HG03066 (cell line): ENCODE results near the gene ILK.

Experiments used
- ATAC-seq: cut with Tn5 transposase; IDR thresholded peaks from one replicate; pipeline ENCODE4 v1.9.1; 2021; ENCODE audit warnings: low read depth; ENCODE audit not compliant: unreplicated experiment

Gene ILK

GRCh38 chr11:6603287-6604080 is at the start of gene ILK, which contains the start of gene RRP8:
Gene ILK, plus strand, starts transcription at chr11:6603774. Its CDS starts 498 bp downstream, at chr11:6604272.
Gene RRP8, minus strand, starts transcription at chr11:6603616. Its CDS starts 114 bp downstream, at chr11:6603502.
- peak; percentile 55 for ATAC-seq

DNA sequence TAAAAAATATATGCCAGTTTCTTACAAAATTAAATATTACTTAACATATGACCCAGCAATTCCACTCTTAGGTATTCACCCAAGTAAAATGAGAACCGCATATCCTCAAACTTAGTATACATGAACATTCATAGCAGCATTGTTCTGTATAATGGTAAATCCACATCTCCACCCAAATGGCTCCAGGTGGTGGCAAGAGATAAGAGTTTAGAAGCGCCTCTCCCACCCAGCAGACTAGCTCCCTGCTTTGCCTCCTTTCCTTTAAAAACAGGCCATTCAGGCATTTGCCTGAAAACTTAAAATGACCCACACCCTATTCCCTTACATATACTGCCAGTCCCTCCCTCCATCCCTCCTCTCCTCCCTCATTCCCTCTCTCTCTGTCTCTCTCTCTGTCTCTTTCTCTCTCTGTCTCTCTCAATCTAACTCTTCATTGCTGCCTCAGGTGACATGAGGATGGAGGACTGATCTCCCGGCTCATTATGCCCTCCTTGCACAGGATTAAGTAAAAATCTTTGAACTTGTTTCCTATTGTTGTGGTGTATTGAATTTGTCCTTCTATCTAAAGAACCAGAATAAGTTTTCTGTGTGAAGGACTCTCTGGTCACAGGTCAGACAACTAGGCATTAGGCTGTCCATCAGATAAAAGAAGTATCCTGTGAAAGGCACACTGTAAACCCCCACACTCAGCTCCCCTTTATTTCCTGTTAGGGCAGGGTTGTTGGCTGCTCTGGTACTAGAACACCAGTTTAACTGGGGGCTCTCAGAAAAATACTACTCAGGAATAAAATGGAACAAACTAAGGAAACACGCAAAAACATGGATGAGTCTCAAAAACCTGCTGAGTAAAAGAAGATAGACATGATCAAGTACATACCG is 48.5 kb upstream of the ILK start:
- no peak for ATAC-seq

GRCh38 chr11:6556139-6556949 is 47.2 kb upstream of the ILK start:
- no peak for ATAC-seq

DNA sequence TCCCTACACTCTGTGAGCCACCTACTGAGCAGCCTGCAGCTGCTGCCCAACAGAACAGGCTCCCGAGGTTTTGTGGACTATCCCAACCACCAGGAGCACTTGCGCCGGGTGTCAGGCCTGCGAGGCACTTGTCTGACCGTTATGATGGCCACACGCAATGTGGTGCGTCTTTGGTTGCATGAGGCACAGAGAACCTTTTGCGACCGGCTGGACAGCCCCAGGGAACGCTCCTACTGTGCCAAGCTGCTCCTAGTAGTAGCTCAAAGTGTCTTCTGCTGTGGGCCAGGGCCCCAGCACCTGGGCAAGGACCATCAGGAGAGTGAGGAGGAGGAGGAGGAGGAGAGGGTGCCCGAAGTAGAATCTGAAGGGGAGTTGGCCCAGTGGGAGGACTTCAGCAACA is 46.5 kb upstream of the ILK start:
- no peak for ATAC-seq

- no peak for ATAC-seq
These were observed 45.6 kb upstream of the ILK start for GRCh38 chr11:6557761-6558674.

DNA sequence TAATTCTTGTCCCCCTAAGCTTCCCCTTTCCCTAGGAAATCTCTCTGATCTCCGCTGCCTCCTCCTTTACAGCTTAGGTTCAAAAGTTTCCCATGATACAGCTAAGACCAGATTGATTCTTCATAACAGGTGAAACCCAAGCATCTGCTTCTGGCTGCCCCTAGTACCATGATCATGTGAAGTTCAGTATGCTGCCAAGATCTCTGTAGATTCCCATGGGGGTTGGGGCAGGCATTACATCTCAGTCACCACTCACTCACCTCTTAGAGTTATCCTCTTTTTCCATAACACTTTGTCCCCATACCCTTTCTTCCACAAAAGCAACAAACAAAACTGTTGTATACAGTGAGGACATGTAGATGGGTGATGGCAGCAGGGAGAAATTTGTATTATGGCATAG is 44.2 kb upstream of the ILK start:
- ATAC-seq, result no peak

GRCh38 chr11:6561288-6561687 is 42.3 kb upstream of the ILK start:
- ATAC-seq, result no peak

GRCh38 chr11:6563121-6563619 is 40.4 kb upstream of the ILK start:
- no peak for ATAC-seq

DNA sequence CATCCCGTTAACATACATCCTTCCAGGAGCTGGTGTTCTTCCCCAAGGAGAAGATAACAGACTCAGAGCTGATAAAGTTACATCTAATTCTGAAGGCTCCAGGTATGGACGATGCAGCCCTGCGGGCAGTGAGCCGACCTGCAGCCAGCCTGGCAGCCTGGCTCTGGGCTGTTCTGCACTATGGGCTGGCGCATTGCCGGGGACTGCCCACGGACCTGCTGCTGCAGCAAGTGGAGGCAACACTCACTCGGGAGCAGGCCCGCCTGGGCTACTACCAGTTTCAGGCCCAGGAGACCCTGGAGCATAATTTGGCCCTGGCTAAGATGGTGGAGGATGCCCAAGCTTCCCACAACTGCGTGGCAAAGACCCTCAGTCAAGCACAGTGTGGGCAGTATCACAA is 39.9 kb upstream of the ILK start:
- ATAC-seq, result no peak

GRCh38 chr11:6565325-6565724 is 38.2 kb upstream of the ILK start:
- no peak for ATAC-seq

GRCh38 chr11:6565988-6566703 is 37.4 kb upstream of the ILK start:
- ATAC-seq, result no peak

DNA sequence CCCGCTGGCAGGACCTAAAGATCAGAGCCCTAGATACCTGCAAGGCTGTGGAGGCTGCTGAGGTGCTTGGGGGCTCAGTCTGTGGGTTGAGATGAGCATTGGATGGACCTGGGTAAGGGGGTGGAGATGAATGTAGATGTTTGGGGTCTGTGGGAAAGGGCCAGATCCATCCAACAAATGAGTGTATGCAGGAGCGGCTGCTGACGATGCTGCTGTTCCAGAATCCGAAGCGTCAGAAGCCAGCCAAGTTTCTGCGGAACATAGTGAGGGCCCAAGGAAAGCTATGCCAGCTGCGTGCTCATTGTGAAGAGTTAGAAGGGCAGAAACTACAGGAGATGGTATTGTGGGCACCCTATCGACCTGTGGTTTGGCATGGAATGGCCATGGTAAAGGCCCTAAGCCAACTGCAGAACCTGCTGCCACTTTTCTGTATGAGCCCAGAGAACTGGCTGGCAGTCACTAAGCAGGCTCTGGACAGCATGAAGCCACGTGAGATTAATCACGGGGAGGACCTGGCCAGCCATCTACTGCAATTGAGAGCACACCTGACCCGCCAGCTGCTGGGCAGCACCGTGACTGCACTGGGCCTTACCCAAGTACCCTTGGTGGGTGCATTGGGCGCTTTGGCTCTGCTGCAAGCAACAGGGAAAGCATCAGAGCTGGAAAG is 36.7 kb upstream of the ILK start:
- ATAC-seq, result no peak

DNA sequence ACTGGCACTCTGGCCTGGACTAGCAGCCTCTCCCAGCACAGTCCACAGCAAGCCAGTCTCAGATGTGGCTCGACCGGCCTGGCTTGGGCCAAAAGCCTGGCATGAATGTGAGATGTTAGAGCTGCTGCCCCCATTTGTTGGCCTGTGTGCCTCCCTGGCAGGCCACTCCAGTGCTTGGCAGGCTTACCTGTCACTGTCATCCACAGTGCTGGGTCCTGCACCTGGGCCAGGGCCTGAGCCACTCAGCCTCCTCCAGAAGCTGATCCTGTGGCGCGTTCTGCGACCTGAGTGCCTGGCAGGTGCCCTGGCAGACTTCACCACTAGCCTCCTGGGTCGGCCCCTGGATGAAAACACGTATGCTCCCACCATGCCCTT is 36.2 kb upstream of the ILK start:
- no peak for ATAC-seq

GRCh38 chr11:6568191-6568918 is 35.2 kb upstream of the ILK start:
- no peak for ATAC-seq

GRCh38 chr11:6569706-6570105 is 33.9 kb upstream of the ILK start:
- ATAC-seq, result no peak

DNA sequence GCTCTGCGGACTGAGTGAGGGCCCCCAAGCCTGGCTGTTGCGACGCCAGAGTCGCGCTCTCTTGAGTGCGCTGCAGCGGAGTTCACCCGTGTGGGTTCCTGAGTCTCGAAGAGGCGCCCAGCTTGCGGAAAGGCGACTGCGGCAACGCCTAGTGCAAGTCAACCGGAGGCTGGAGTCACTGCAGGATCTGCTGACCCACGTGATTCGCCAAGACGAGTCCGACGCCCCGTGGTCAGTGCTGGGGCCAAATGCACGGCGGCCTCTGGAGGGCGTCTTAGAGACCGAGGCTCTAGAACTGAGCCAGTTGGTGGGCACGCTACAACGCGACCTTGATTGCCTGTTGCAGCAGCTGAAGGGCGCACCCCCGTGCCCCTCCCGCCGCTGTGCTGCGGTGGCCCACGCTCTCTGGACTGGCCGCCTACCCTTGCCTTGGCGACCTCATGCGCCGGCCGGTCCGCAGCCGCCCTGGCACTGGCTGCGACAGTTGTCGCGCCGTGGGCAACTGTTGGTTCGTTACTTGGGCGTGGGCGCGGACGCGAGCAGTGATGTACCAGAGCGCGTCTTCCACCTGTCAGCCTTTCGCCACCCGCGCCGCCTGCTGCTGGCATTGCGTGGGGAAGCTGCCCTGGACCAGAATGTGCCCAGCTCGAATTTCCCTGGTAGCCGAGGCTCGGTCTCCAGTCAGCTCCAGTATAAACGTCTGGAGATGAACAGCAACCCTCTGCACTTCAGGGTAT is 32.7 kb upstream of the ILK start:
- no peak for ATAC-seq

GRCh38 chr11:6571434-6572008 is 32.1 kb upstream of the ILK start:
- ATAC-seq, result no peak
